ENCODE measurements around the gene INPP4B.

GRCh38 chr4:142230991-142231390 is 615.1 kb downstream of the INPP4B start:
- no peak for TF ChIP-seq POLR2AphosphoS5 (IDR thresholded peaks at IDR 0.05; ENCODE audit: low read depth, low read length)
- TF ChIP-seq POLR2A (IDR thresholded peaks at IDR 0.05; ENCODE audit: low read depth, low read length), result no peak
- no peak for TF ChIP-seq PAX5 (IDR thresholded peaks at IDR 0.05; ENCODE audit: insufficient read depth, low read length, severe bottlenecking)
- no peak for TF ChIP-seq SPI1 (IDR thresholded peaks at IDR 0.05; ENCODE audit: low read depth, low read length)
- TF ChIP-seq TAF1 (IDR thresholded peaks at IDR 0.05; ENCODE audit: low read depth, low read length), result no peak
- TF ChIP-seq POU2F2 (IDR thresholded peaks at IDR 0.05; ENCODE audit: low read depth, low read length), result no peak

Data from GM12891 (cell line).